Activated CD4-positive, alpha-beta T cell treated with anti-CD3 and anti-CD28 coated beads, Interleukin-2, Interleukin-6, amounts not matched to agents 100 ng/mL and 50 ng/mL, durations not matched to agents 16 hours and 8 hours (primary cell): ENCODE measurements around the gene CEACAM20.
"Not testable (repeated sequence)": the region's sequence is repeated elsewhere in the genome, so short reads cannot be mapped to it uniquely, and the experiment has no call there.

Source experiments
- DNase-seq: peaks from one replicate; pipeline ENCODE4 v3.0.0-alpha.2; 2020

Gene CEACAM20

DNA sequence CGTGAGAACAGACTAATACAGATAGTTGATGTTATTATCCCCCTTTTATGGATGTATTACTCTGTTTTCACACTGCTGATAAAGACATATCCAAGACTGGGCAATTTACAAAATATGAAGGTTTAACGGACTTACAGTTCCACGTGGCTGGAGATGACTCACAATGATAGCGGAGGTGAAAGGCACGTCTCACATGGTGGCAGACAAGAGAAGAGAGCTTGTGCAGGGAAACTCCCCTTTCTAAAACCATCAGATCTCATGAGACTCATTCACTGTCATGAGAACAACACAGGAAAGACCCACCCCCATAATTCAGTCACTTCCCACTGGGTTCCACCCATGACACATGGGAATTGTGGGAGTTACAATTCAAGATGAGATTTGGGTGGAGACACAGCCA lies 60.7 kb downstream of the CEACAM20 start:
- not testable (repeated sequence) for DNase-seq

DNA sequence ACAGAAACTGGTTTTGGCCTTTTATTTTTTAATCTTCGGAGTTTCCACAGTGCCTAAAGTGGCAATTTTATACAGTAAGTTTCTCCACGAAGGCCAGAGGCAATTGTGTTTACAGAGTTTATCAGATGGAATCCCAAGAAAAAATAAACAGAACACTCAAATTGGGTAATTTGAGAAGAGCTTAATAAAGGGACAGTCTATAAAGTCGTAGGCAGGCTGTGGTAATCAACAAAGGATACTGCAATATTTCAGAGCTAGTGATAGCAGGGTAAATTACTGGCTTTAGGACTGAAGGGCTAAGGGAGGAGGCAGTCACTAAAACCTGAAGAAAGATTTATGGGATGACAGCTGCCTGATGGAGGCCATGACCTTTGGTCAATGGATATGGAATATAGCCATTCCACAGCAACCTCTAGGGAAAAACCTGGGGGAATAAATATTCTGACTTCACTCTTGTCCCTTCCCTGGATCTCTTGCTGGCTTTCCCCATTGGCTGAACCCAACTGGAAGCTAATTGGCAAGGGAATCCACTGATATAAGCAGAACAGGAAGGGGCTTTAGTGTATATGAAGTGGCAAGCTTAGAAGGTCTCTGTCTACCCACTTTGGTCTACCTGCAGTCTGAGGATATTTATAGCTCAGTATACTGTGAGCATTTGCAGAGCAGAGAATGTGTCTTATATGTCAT lies 66.7 kb downstream of the CEACAM20 start:
- not testable (repeated sequence) for DNase-seq
